SH-SY5Y (cell line): Measurements from ENCODE around the gene NOXA1.

Source experiments
- GATA2 ChIP-seq: IDR thresholded peaks from 2 replicates; pipeline ENCODE4 v1.6.1; 2011; ENCODE audit warnings: mild to moderate bottlenecking, low read depth, low read length
- GATA3 ChIP-seq: IDR thresholded peaks from 2 replicates; pipeline ENCODE4 v1.6.1; 2011; ENCODE audit warnings: low read depth, mild to moderate bottlenecking, low read length, moderate library complexity

DNA sequence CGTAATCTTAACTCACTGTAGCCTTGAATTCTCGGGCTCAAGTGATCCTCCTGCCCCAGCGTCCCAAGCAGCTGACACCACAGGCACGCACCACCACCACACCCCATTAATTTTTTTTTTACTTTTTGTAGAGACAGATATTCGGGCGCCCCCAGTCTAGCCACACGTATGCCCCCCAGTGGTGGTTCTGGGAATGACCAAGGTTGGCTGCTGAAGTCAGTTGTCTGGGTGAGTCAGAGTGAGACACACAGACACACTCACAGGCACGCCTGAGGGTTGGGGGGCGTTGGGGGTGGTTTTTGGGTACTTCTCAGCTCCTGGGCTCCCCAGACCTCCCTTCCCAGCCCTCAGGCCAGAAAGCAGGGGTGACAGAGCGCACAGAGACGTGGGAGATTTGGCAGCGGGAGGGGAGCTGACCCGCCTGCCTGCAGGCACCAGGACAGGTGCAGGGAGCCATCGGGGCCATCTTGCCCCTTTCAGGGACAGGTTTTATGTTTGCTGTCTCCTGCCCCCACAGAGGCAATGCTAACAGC is 22.1 kb downstream of the NOXA1 start:
- TF ChIP-seq GATA2, result no peak
- TF ChIP-seq GATA3, result no peak
